Mammary epithelial cell (primary cell): ENCODE data around the gene MRPS2.

Source experiments
- EZH2 ChIP-seq: IDR thresholded peaks from 2 replicates; pipeline ENCODE4 v1.6.1; 2012; ENCODE audit warnings: low read length, inconsistent platforms, borderline replicate concordance
- TF ChIP-seq, protein P1 (sequence below), 2 donors: IDR thresholded peaks in 1 of 2; conservative IDR thresholded peaks in 1 of 2; 2 replicates each; pipeline ENCODE4 v1.5.1; 2011 to 2012; ENCODE audit warnings: inconsistent platforms in 2 of 2, low read length in 2 of 2, mild to moderate bottlenecking in 2 of 2, control low read depth in 1 of 2, low read depth in 1 of 2; ENCODE audit not compliant: insufficient read depth in 1 of 2; ENCODE audit errors: extremely low read depth in 1 of 2

DNA sequence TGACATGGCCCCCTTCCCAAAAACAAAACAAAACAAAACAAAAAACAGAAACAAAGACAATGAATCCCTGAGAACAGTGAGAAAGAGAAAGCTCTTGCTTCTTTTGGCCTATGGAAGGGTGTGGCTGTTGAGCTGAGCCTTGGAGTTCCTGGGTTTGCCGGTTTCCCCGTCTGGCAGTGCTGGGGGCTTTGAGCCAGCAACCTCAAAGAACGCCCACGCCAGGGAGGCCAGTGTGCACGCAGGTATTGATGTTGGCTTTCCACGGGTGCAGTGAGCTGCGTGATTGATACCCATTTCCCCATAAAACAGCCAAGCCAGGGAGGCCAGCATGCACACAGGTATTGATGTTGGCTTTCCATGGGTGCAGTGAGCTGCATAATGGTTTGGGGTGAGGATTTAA lies 12.4 kb downstream of the MRPS2 start:
- TF ChIP-seq, protein P1, sequence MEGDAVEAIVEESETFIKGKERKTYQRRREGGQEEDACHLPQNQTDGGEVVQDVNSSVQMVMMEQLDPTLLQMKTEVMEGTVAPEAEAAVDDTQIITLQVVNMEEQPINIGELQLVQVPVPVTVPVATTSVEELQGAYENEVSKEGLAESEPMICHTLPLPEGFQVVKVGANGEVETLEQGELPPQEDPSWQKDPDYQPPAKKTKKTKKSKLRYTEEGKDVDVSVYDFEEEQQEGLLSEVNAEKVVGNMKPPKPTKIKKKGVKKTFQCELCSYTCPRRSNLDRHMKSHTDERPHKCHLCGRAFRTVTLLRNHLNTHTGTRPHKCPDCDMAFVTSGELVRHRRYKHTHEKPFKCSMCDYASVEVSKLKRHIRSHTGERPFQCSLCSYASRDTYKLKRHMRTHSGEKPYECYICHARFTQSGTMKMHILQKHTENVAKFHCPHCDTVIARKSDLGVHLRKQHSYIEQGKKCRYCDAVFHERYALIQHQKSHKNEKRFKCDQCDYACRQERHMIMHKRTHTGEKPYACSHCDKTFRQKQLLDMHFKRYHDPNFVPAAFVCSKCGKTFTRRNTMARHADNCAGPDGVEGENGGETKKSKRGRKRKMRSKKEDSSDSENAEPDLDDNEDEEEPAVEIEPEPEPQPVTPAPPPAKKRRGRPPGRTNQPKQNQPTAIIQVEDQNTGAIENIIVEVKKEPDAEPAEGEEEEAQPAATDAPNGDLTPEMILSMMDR (conservative IDR thresholded peaks at IDR 0.05 in 1 of 2, IDR thresholded peaks at IDR 0.05 in 1 of 2; ENCODE audit: extremely low read depth in 1 of 2, insufficient read depth in 1 of 2, low read depth in 1 of 2, low read length in 2 of 2): no peak
- no peak for TF ChIP-seq EZH2
